Stomach (tissue), 4 donors: Measurements from ENCODE around the gene BACE1-AS.

Source experiments
- CTCF ChIP-seq, 7 experiments: fragments of 450-650 bp in 4 of 7; fragments of 200-600 bp in 3 of 7; sonication (generic) in 3 of 7; IDR thresholded peaks; one replicate each; pipeline ENCODE4 v1.5.1; 2016 to 2019; ENCODE audit warnings: antibody characterized with exemption in 7 of 7, control low read depth in 2 of 7, mild to moderate bottlenecking in 1 of 7
- POLR2A ChIP-seq, 4 donors: fragments of 450-650 bp; IDR thresholded peaks; one replicate each; pipeline ENCODE4 v1.6.1; 2016; ENCODE audit warnings: antibody characterized with exemption in 4 of 4, control low read depth in 2 of 4, mild to moderate bottlenecking in 1 of 4, moderate library complexity in 1 of 4
- POLR2AphosphoS5 ChIP-seq, 3 donors: sonication (generic); formaldehyde crosslinking; IDR thresholded peaks; one replicate each; pipeline ENCODE4 v1.6.1; 2016; ENCODE audit warnings: antibody characterized with exemption in 3 of 3

GRCh38 chr11:117286588-117286987 lies 4.6 kb upstream of the BACE1-AS start:
- TF ChIP-seq POLR2AphosphoS5 (IDR thresholded peaks at IDR 0.05) = no peak
- no peak for TF ChIP-seq POLR2A (IDR thresholded peaks at IDR 0.05)
- no peak for TF ChIP-seq CTCF (IDR thresholded peaks at IDR 0.05)
